ENCODE measurements around the gene TFDP1.

The TFDP1 gene

GRCh38 chr13:113565526-113566226, 18.9 kb upstream of the TFDP1 start:
- Histone ChIP-seq H3K27me3 (ENCODE audit: insufficient read depth, low read length) (no peaks in the 10 kb centered on the region), H2AFZ (ENCODE audit: low read depth, low read length) (no peak overlapping the region)

GRCh38 chr13:113566227-113566561, 18.4 kb upstream of the TFDP1 start:
- Histone ChIP-seq H3K4me1 (ENCODE audit: insufficient read depth, low read length) (peaks cover 2% of the 10 kb centered on the region), H3K9me3 (ENCODE audit: low read length) (peaks cover 2% of the 10 kb centered on the region), H3K36me3 (ENCODE audit: insufficient read depth, low read length) (no peaks in the 10 kb centered on the region), H3K4me3 (ENCODE audit: low read length) (no peak overlapping the region), H3K27me3 (ENCODE audit: insufficient read depth, low read length) (no peaks in the 10 kb centered on the region), H2AFZ (ENCODE audit: low read depth, low read length) (no peak overlapping the region)

More at GRCh38 chr13:113565526-113566226, 18.9 kb upstream of the TFDP1 start:
- Histone ChIP-seq H3K9me3 (ENCODE audit: low read length) (peaks cover 2% of the 10 kb centered on the region), H3K4me3 (ENCODE audit: low read length) (no peak overlapping the region), H3K4me1 (ENCODE audit: insufficient read depth, low read length) (peaks cover 2% of the 10 kb centered on the region), H3K36me3 (ENCODE audit: insufficient read depth, low read length) (no peaks in the 10 kb centered on the region)

GRCh38 chr13:113567681-113568080, 16.9 kb upstream of the TFDP1 start:
- Histone ChIP-seq H2AFZ (ENCODE audit: low read depth, low read length) (no peak overlapping the region), H3K36me3 (ENCODE audit: insufficient read depth, low read length) (no peaks in the 10 kb centered on the region), H3K27me3 (ENCODE audit: insufficient read depth, low read length) (no peaks in the 10 kb centered on the region), H3K9me3 (ENCODE audit: low read length) (peaks cover 2% of the 10 kb centered on the region), H3K4me1 (ENCODE audit: insufficient read depth, low read length) (no peaks in the 10 kb centered on the region), H3K4me3 (ENCODE audit: low read length) (no peak overlapping the region)

GRCh38 chr13:113573065-113573464, 11.5 kb upstream of the TFDP1 start:
- H3K9me3 ChIP-seq (ENCODE audit: low read length): peaks cover 2% of the 10 kb centered on the region
- H3K4me1 ChIP-seq (ENCODE audit: insufficient read depth, low read length): no peaks in the 10 kb centered on the region
- H3K4me3 ChIP-seq (ENCODE audit: low read length): no peak overlapping the region
- H3K27me3 ChIP-seq (ENCODE audit: insufficient read depth, low read length): no peaks in the 10 kb centered on the region
- H3K36me3 ChIP-seq (ENCODE audit: insufficient read depth, low read length): no peaks in the 10 kb centered on the region
- no peak overlapping the region for H2AFZ ChIP-seq (ENCODE audit: low read depth, low read length)

- Histone ChIP-seq H3K27me3 (ENCODE audit: insufficient read depth, low read length) (no peaks in the 10 kb centered on the region), H2AFZ (ENCODE audit: low read depth, low read length) (no peak overlapping the region), H3K4me3 (ENCODE audit: low read length) (no peak overlapping the region), H3K4me1 (ENCODE audit: insufficient read depth, low read length) (no peaks in the 10 kb centered on the region), H3K9me3 (ENCODE audit: low read length) (peaks cover 2% of the 10 kb centered on the region), H3K36me3 (ENCODE audit: insufficient read depth, low read length) (no peaks in the 10 kb centered on the region)
Measured at GRCh38 chr13:113576597-113576996, 8.0 kb upstream of the TFDP1 start.

DNA sequence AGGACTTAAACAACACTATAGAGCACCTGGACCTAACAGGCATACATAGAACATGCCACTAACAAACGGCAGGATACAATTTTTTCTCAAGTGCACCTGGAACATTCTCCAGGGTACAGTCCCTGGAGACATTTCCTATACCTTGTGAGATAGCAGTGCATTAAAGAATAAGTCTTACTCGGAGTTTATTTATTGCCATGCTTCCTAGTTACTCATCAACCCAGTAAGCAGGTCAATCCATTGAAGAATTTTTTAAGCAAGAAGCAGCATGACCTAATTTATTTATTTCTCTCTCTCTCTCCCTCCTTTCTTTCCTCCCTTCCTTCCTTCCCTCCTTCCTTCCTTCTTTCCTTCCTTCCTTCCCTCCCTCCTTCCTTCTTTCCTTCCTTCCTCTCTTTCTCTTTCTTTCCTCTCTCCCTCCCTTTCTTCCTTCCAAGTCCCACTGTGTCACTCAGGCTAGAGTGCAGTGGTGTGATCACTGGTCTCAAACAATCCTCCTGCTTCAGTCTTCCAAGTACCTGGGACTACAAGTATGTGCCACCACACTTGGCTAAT, 6.6 kb upstream of the TFDP1 start:
- Histone ChIP-seq H3K27me3 (ENCODE audit: insufficient read depth, low read length) (no peaks in the 10 kb centered on the region), H3K9me3 (ENCODE audit: low read length) (peaks cover 2% of the 10 kb centered on the region), H3K4me3 (ENCODE audit: low read length) (no peak overlapping the region), H3K4me1 (ENCODE audit: insufficient read depth, low read length) (no peaks in the 10 kb centered on the region), H3K36me3 (ENCODE audit: insufficient read depth, low read length) (no peaks in the 10 kb centered on the region), H2AFZ (ENCODE audit: low read depth, low read length) (no peak overlapping the region)

DNA sequence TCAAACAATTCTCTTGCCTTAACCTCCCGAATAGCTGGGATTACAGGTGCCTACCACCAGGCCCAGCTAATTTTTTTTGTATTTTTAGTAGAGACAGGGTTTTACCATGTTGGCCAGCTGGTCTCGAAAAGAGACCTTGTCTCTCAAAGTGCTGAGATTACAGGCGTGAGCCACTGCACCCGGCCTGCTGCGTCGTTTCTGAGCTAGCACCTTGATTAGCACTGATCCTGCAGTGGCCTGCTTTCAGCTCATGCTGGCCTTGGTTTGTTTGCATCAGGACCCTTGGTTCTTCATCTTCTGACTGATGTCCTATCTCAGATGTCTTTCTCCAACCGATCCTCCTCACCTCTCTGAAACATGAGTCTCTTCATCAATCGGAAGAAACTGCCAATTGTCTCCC, 4.9 kb upstream of the TFDP1 start:
- Histone ChIP-seq H3K4me3 (ENCODE audit: low read length) (no peak overlapping the region), H3K9me3 (ENCODE audit: low read length) (peaks cover 2% of the 10 kb centered on the region), H3K4me1 (ENCODE audit: insufficient read depth, low read length) (peaks cover 2% of the 10 kb centered on the region), H2AFZ (ENCODE audit: low read depth, low read length) (no peak overlapping the region), H3K36me3 (ENCODE audit: insufficient read depth, low read length) (no peaks in the 10 kb centered on the region), H3K27me3 (ENCODE audit: insufficient read depth, low read length) (no peaks in the 10 kb centered on the region)

DNA sequence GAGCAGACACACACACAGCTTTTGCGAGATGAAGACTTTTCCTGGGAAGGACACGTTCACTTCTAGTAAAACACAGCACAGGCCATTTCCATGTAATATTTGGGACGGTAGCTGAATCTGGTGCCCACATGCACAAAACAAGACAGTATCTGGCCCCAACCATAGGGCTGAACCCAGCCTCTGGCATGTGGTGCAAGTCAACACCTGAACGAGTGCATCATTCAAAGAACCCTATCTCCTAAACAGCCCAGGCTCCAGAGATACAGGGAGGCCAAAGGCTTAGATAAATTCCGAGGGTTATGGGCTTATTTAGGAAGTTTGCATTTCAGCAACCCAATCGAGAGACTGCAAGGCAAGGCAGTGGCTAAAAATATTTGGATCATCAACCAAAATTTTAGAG, 2.7 kb upstream of the TFDP1 start:
- Histone ChIP-seq H2AFZ (ENCODE audit: low read depth, low read length) (no peak overlapping the region), H3K9me3 (ENCODE audit: low read length) (no peaks in the 10 kb centered on the region), H3K27me3 (ENCODE audit: insufficient read depth, low read length) (no peaks in the 10 kb centered on the region), H3K4me3 (ENCODE audit: low read length) (no peak overlapping the region), H3K36me3 (ENCODE audit: insufficient read depth, low read length) (peaks cover 7% of the 10 kb centered on the region), H3K4me1 (ENCODE audit: insufficient read depth, low read length) (peaks cover 10% of the 10 kb centered on the region)

DNA sequence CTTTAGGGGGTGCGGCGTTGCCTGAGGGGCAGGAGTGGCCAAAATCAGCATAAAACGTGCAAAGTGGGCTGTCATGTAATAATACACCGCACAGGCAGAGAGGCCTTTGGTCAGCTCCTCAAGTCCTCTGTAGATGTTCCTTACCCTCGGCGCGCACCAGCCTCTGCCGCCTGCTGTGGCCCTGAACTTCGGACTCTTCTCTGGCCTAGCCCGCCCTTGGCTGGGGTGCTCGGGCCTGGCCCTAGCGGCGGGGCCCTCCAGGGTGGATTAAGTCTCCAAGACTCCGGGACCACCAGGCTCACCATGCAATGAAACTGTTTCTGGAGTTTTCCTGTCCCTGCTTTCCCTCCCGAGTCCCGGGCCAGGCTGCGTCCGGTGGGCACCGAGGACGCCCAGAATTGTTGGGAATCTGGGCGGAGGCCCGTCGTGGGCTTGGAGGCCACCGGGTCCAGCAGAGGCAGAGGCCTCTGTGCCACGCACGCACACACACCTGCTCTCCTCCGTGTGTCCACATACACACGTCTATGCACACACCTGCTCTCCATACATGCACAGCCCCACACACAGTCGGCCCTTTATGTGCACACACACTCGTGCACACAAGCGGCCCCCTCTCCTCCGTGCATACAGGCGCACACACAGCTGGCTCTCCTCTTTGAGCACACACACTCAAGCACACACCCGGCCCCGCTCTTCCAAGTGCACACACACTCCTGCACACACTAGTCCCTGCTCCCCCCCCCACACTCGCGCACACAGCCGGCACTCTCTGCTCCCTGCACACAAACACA, 1.5 kb upstream of the TFDP1 start:
- no peak overlapping the region for H3K4me3 ChIP-seq (ENCODE audit: low read length)
- H3K4me1 ChIP-seq (ENCODE audit: insufficient read depth, low read length): peaks cover 10% of the 10 kb centered on the region
- no peak overlapping the region for H2AFZ ChIP-seq (ENCODE audit: low read depth, low read length)
- H3K36me3 ChIP-seq (ENCODE audit: insufficient read depth, low read length): peaks cover 12% of the 10 kb centered on the region
- no peaks in the 10 kb centered on the region for H3K9me3 ChIP-seq (ENCODE audit: low read length)
- no peaks in the 10 kb centered on the region for H3K27me3 ChIP-seq (ENCODE audit: insufficient read depth, low read length)

- peaks cover 28% of the 10 kb centered on the region for H3K36me3 ChIP-seq (ENCODE audit: insufficient read depth, low read length)
- peaks cover 8% of the 10 kb centered on the region for H3K9me3 ChIP-seq (ENCODE audit: low read length)
- peaks cover 10% of the 10 kb centered on the region for H3K4me1 ChIP-seq (ENCODE audit: insufficient read depth, low read length)
- H3K27me3 ChIP-seq (ENCODE audit: insufficient read depth, low read length): no peaks in the 10 kb centered on the region
- H3K4me3 ChIP-seq (ENCODE audit: low read length): peak overlapping the region; percentile 51
- H2AFZ ChIP-seq (ENCODE audit: low read depth, low read length): no peak overlapping the region
Measured at GRCh38 chr13:113584870-113585671, 518 bp downstream of the TFDP1 start.

DNA sequence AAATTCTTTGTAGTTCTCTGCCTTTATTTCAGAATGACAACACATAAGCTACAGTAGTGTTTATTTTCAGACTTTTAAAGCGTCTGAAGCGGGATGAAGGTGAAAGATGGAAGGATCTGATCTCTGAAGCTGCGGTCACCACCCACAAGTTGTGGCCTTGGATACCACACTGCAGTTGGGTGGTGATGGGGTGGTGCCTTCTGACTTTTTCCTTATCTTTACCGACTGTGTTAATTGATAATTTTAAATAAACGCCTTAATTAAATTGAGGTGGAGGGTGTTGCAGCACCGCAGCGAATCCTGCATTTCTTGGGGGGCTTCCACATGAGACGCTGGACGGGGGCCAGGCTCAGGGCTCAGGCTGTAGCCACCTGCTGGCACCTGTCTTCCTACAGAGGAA, 1.3 kb downstream of the TFDP1 start:
- H2AFZ ChIP-seq (ENCODE audit: low read depth, low read length): no peak overlapping the region
- peaks cover 31% of the 10 kb centered on the region for H3K36me3 ChIP-seq (ENCODE audit: insufficient read depth, low read length)
- H3K4me1 ChIP-seq (ENCODE audit: insufficient read depth, low read length): peaks cover 10% of the 10 kb centered on the region
- H3K27me3 ChIP-seq (ENCODE audit: insufficient read depth, low read length): no peaks in the 10 kb centered on the region
- H3K9me3 ChIP-seq (ENCODE audit: low read length): peaks cover 10% of the 10 kb centered on the region
- H3K4me3 ChIP-seq (ENCODE audit: low read length): peak overlapping the region; percentile 51

- Histone ChIP-seq H2AFZ (ENCODE audit: low read depth, low read length) (no peak overlapping the region), H3K4me1 (ENCODE audit: insufficient read depth, low read length) (peaks cover 10% of the 10 kb centered on the region), H3K36me3 (ENCODE audit: insufficient read depth, low read length) (peaks cover 31% of the 10 kb centered on the region), H3K9me3 (ENCODE audit: low read length) (peaks cover 12% of the 10 kb centered on the region), H3K27me3 (ENCODE audit: insufficient read depth, low read length) (no peaks in the 10 kb centered on the region), H3K4me3 (ENCODE audit: low read length) (no peak overlapping the region)
Measured at GRCh38 chr13:113586661-113587479, 2.3 kb downstream of the TFDP1 start.
